ENCODE results near the gene KAT14. TPM values are rescaled to one million over a fixed set of nuclear protein-coding genes. Genes with fewer than 3 reads are reported as not detected.
A peak's percentile ranks its signal among the peaks of the same experiment; 100 is the strongest.
"Not testable (repeated sequence)": the region's sequence is repeated elsewhere in the genome, so short reads cannot be mapped to it uniquely, and the experiment has no call there.

Gene KAT14
- total RNA-seq, 2 experiments from 2014 or later, result 17.7 to 18.0 TPM

- Mint-ChIP-seq H3K36me3 (peaks cover 55% of the 10 kb centered on the region), H3K27me3 (no peaks in the 10 kb centered on the region), H3K4me1 (peaks cover 2% of the 10 kb centered on the region), H3K4me3 (no peak overlapping the region), H3K9me3 (peaks cover 3% of the 10 kb centered on the region), H3K27ac (no peak overlapping the region)
- ATAC-seq (ENCODE audit: low read depth), result no peak
- POLR2A ChIA-PET, result no interaction called here
- DNase-seq, result no peak
These were observed 34.7 kb downstream of the KAT14 start for GRCh38 chr20:18172379-18172778.

GRCh38 chr20:18174906-18175683, 37.4 kb downstream of the KAT14 start:
- no peak overlapping the region for H3K4me3 Mint-ChIP-seq
- H3K27me3 Mint-ChIP-seq, result no peaks in the 10 kb centered on the region
- DNase-seq (no peak), ATAC-seq (ENCODE audit: low read depth) (no peak)
- H3K9me3 Mint-ChIP-seq, result peaks cover 8% of the 10 kb centered on the region
- POLR2A ChIA-PET, result no interaction called here
- H3K27ac Mint-ChIP-seq, result no peak overlapping the region
- no peaks in the 10 kb centered on the region for H3K4me1 Mint-ChIP-seq
- H3K36me3 Mint-ChIP-seq, result peaks cover 58% of the 10 kb centered on the region

- DNase-seq (no peak), ATAC-seq (ENCODE audit: low read depth) (no peak)
- Mint-ChIP-seq H3K4me1 (no peaks in the 10 kb centered on the region), H3K9me3 (peaks cover 11% of the 10 kb centered on the region), H3K4me3 (no peak overlapping the region), H3K27me3 (no peaks in the 10 kb centered on the region), H3K36me3 (peaks cover 57% of the 10 kb centered on the region), H3K27ac (peak overlapping the region; percentile 3)
- POLR2A ChIA-PET, result no interaction called here
These were observed 38.7 kb downstream of the KAT14 start for GRCh38 chr20:18176318-18176785.

GRCh38 chr20:18180366-18180765, 42.7 kb downstream of the KAT14 start:
- H3K27me3 Mint-ChIP-seq; ATAC-seq (ENCODE audit: low read depth); H3K4me3 Mint-ChIP-seq; DNase-seq; H3K4me1 Mint-ChIP-seq; POLR2A ChIA-PET; H3K27ac Mint-ChIP-seq: not testable (repeated sequence)
- Mint-ChIP-seq H3K36me3 (peaks cover 58% of the 10 kb centered on the region), H3K9me3 (peaks cover 11% of the 10 kb centered on the region)

GRCh38 chr20:18180815-18181214, 43.2 kb downstream of the KAT14 start:
- DNase-seq (no peak), ATAC-seq (ENCODE audit: low read depth) (no peak)
- POLR2A ChIA-PET, result no interaction called here
- Mint-ChIP-seq H3K9me3 (peaks cover 11% of the 10 kb centered on the region), H3K27ac (no peak overlapping the region), H3K27me3 (no peaks in the 10 kb centered on the region), H3K4me3 (no peak overlapping the region), H3K4me1 (no peaks in the 10 kb centered on the region), H3K36me3 (peaks cover 57% of the 10 kb centered on the region)

- Mint-ChIP-seq H3K4me1 (peaks cover 18% of the 10 kb centered on the region), H3K27me3 (no peaks in the 10 kb centered on the region), H3K27ac (no peak overlapping the region), H3K4me3 (no peak overlapping the region), H3K36me3 (peaks cover 27% of the 10 kb centered on the region), H3K9me3 (no peaks in the 10 kb centered on the region)
- no peak for ATAC-seq (ENCODE audit: low read depth)
- no peak for DNase-seq
- POLR2A ChIA-PET, result no interaction called here
These were observed 49.4 kb downstream of the KAT14 start for GRCh38 chr20:18187020-18187419.

GRCh38 chr20:18188434-18188833, 50.8 kb downstream of the KAT14 start:
- H3K27ac Mint-ChIP-seq, result no peak overlapping the region
- H3K27me3 Mint-ChIP-seq, result no peaks in the 10 kb centered on the region
- H3K36me3 Mint-ChIP-seq, result peaks cover 18% of the 10 kb centered on the region
- ATAC-seq (ENCODE audit: low read depth), result no peak
- no peak for DNase-seq
- POLR2A ChIA-PET, result no interaction called here
- H3K4me1 Mint-ChIP-seq, result peaks cover 18% of the 10 kb centered on the region
- H3K9me3 Mint-ChIP-seq, result no peaks in the 10 kb centered on the region
- H3K4me3 Mint-ChIP-seq, result no peak overlapping the region

- H3K27me3 Mint-ChIP-seq, result no peaks in the 10 kb centered on the region
- peak; percentile 50 for ATAC-seq (ENCODE audit: low read depth)
- H3K9me3 Mint-ChIP-seq, result no peaks in the 10 kb centered on the region
- POLR2A ChIA-PET, result no interaction called here
- peaks cover 18% of the 10 kb centered on the region for H3K4me1 Mint-ChIP-seq
- DNase-seq, result no peak
- H3K27ac Mint-ChIP-seq, result peak overlapping the region; percentile 64
- peaks cover 12% of the 10 kb centered on the region for H3K36me3 Mint-ChIP-seq
- no peak overlapping the region for H3K4me3 Mint-ChIP-seq
These were observed 52.9 kb downstream of the KAT14 start for GRCh38 chr20:18190338-18191233.

GRCh38 chr20:18191306-18191705, 53.6 kb downstream of the KAT14 start:
- ATAC-seq (ENCODE audit: low read depth) (no peak), DNase-seq (no peak)
- POLR2A ChIA-PET, result no interaction called here
- peaks cover 18% of the 10 kb centered on the region for H3K4me1 Mint-ChIP-seq
- no peaks in the 10 kb centered on the region for H3K27me3 Mint-ChIP-seq
- peaks cover 7% of the 10 kb centered on the region for H3K36me3 Mint-ChIP-seq
- no peak overlapping the region for H3K27ac Mint-ChIP-seq
- no peak overlapping the region for H3K4me3 Mint-ChIP-seq
- no peaks in the 10 kb centered on the region for H3K9me3 Mint-ChIP-seq

- H3K36me3 Mint-ChIP-seq; DNase-seq; H3K4me3 Mint-ChIP-seq; H3K27me3 Mint-ChIP-seq; POLR2A ChIA-PET; H3K9me3 Mint-ChIP-seq; ATAC-seq (ENCODE audit: low read depth); H3K27ac Mint-ChIP-seq: not testable (repeated sequence)
- H3K4me1 Mint-ChIP-seq, result peaks cover 17% of the 10 kb centered on the region
These were observed 56.8 kb downstream of the KAT14 start for GRCh38 chr20:18194461-18194860.

GRCh38 chr20:18195931-18196330, 58.3 kb downstream of the KAT14 start:
- POLR2A ChIA-PET, result no interaction called here

GRCh38 chr20:18197382-18198070, 59.9 kb downstream of the KAT14 start:
- DNase-seq (no peak), ATAC-seq (ENCODE audit: low read depth) (no peak)
- no peak overlapping the region for H3K4me3 Mint-ChIP-seq
- no peaks in the 10 kb centered on the region for H3K4me1 Mint-ChIP-seq
- peaks cover 5% of the 10 kb centered on the region for H3K36me3 Mint-ChIP-seq
- POLR2A ChIA-PET, result no interaction called here
- peaks cover 4% of the 10 kb centered on the region for H3K27me3 Mint-ChIP-seq
- peaks cover 9% of the 10 kb centered on the region for H3K9me3 Mint-ChIP-seq
- no peak overlapping the region for H3K27ac Mint-ChIP-seq

More at GRCh38 chr20:18195931-18196330, 58.3 kb downstream of the KAT14 start:
- Mint-ChIP-seq H3K27ac (no peak overlapping the region), H3K36me3 (no peaks in the 10 kb centered on the region), H3K4me3 (no peak overlapping the region), H3K4me1 (peaks cover 3% of the 10 kb centered on the region), H3K9me3 (peaks cover 1% of the 10 kb centered on the region), H3K27me3 (no peaks in the 10 kb centered on the region)
- ATAC-seq (ENCODE audit: low read depth), result no peak
- no peak for DNase-seq

- POLR2A ChIA-PET, result no interaction called here
- Mint-ChIP-seq H3K4me1 (no peaks in the 10 kb centered on the region), H3K4me3 (no peak overlapping the region), H3K27me3 (peaks cover 8% of the 10 kb centered on the region), H3K36me3 (peaks cover 5% of the 10 kb centered on the region), H3K9me3 (peaks cover 9% of the 10 kb centered on the region), H3K27ac (no peak overlapping the region)
- DNase-seq (no peak), ATAC-seq (ENCODE audit: low read depth) (no peak)
These were observed 65.3 kb downstream of the KAT14 start for GRCh38 chr20:18202966-18203365.

Measured in activated naive CD8-positive, alpha-beta T cell treated with anti-CD3 and anti-CD28 coated beads, Interleukin-2, amount 10 ng/mL, durations not matched to agents 7 days and 5 days (primary cell).